Gastroesophageal sphincter (tissue), 3 donors: Measurements from ENCODE around the gene GABRG3.

Experiments
- EP300 ChIP-seq: sonication (generic); formaldehyde crosslinking; IDR thresholded peaks from one replicate; pipeline ENCODE4 v1.6.1; 2017; ENCODE audit warnings: antibody characterized with exemption, mild to moderate bottlenecking
- POLR2A ChIP-seq, 2 donors: fragments of 450-650 bp; IDR thresholded peaks; one replicate each; pipeline ENCODE4 v1.6.1; 2017; ENCODE audit warnings: antibody characterized with exemption in 2 of 2, mild to moderate bottlenecking in 2 of 2, moderate library complexity in 1 of 2
- POLR2AphosphoS5 ChIP-seq: sonication (generic); formaldehyde crosslinking; IDR thresholded peaks from one replicate; pipeline ENCODE4 v1.6.1; 2017; ENCODE audit warnings: antibody characterized with exemption
- TF ChIP-seq, protein P1 (sequence below), 4 experiments: fragments of 200-600 bp in 2 of 4; fragments of 450-650 bp in 2 of 4; sonication (generic) in 1 of 4; IDR thresholded peaks; one replicate each; pipeline ENCODE4 v1.5.1; 2017 to 2019; ENCODE audit warnings: antibody characterized with exemption in 4 of 4, mild to moderate bottlenecking in 2 of 4, moderate library complexity in 2 of 4

DNA sequence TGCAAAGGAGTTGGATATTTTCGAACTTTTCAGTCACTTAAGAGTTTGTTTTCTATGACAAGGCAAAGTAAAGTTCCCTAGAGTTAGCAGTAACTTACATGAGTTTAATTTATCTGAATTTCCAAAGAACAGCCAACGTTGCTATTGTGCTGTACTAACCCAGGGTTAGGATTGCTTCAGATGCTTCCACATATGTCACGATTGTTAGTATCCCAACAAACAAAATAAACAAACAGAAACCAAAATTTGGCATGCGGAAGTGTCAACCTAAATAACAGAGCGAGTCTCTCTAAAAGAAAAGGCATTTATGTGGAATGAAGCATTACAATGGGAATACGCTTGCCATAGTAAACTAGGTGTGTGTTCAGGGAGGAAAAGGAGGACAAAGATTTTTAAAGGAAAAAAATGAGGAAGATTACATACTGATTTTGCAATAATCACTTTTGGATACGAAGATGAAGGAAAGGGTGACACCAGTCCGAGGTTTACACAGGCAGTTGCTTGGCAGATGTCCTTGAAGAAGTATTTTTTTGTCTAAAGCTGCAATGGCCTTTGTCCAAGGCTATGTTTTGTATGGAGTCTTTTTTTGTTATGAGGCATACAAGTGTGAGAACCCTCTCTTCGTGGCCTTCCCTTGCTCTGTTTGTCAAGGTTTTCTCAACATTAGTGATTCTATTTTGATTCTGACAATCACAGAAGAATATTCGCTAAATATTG is 267.9 kb downstream of the GABRG3 start:
- TF ChIP-seq, protein P1, sequence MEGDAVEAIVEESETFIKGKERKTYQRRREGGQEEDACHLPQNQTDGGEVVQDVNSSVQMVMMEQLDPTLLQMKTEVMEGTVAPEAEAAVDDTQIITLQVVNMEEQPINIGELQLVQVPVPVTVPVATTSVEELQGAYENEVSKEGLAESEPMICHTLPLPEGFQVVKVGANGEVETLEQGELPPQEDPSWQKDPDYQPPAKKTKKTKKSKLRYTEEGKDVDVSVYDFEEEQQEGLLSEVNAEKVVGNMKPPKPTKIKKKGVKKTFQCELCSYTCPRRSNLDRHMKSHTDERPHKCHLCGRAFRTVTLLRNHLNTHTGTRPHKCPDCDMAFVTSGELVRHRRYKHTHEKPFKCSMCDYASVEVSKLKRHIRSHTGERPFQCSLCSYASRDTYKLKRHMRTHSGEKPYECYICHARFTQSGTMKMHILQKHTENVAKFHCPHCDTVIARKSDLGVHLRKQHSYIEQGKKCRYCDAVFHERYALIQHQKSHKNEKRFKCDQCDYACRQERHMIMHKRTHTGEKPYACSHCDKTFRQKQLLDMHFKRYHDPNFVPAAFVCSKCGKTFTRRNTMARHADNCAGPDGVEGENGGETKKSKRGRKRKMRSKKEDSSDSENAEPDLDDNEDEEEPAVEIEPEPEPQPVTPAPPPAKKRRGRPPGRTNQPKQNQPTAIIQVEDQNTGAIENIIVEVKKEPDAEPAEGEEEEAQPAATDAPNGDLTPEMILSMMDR (IDR thresholded peaks at IDR 0.05) = no peak
- no peak for TF ChIP-seq POLR2A (IDR thresholded peaks at IDR 0.05)
- TF ChIP-seq POLR2AphosphoS5 = no peak
- TF ChIP-seq EP300 = no peak
